ENCODE measurements around the gene DDX41. TPM values are rescaled to one million over a fixed set of nuclear protein-coding genes. Genes with fewer than 3 reads are reported as not detected.

Gene DDX41
- total and polyA plus RNA-seq, 2 donors (not counting 3 experiments of a cell fraction or from before 2014, with no cell fraction given), result 103 to 118 TPM

GRCh38 chr5:177472460-177473442 is 44.0 kb downstream of the DDX41 start:
- dilution Hi-C loops (cut with MboI; ENCODE audit: extremely low pct_ligation_motif_present, low sequenced_read_pairs), result no loop called here

More at GRCh38 chr5:177472460-177473442, 44.0 kb downstream of the DDX41 start:
- H3K9me1 ChIP-seq (replicated peaks; ENCODE audit: control insufficient read depth, extremely low read depth, insufficient read depth, low read length), result no peaks in the 10 kb centered on the region
- H4K20me1 ChIP-seq (replicated peaks; ENCODE audit: control insufficient read depth, extremely low read depth, insufficient read depth, low read length), result no peaks in the 10 kb centered on the region
- H3K4me2 ChIP-seq (ENCODE audit: insufficient read depth, low read length), result peak overlapping the region; percentile 77
- no peaks in the 10 kb centered on the region for H3K9me3 ChIP-seq (replicated peaks; ENCODE audit: control insufficient read depth, insufficient read depth, low read length)
- H3K79me2 ChIP-seq (ENCODE audit: control insufficient read depth, insufficient read depth, low read length), result peaks cover 49% of the 10 kb centered on the region
- FAIRE-seq, result peak; percentile 75
- peak; percentile 54 for DNase-seq (ENCODE audit: low read depth, low spot score)
- TSS peak; percentile 51 for BruUV-seq (replicated peaks)
- intact Hi-C loops (cut with micrococcal nuclease), result loop anchor here (1.0 to 10.0 kb wide), 3 partner anchors 10 to 1028 kb away; partner anchors contain the start of gene FAF2
- peak overlapping the region; percentile 77 for H3K9ac ChIP-seq (replicated peaks; ENCODE audit: extremely low read depth, insufficient read depth, low read length)
- CTCF ChIA-PET, result interaction anchor here (0.8 to 4.5 kb wide), 10 partner anchors 10 to 82 kb away, joined by 3 to 57 read pairs (median 6); no protein-coding TSS in a partner anchor
- peak overlapping the region; percentile 58 to 82 (median 72) for H3K4me3 ChIP-seq (replicated peaks in 1 of 3; ENCODE audit: insufficient read depth in 1 of 3, low read depth in 1 of 3, low read length in 3 of 3)
- no peaks in the 10 kb centered on the region for H3K27me3 ChIP-seq (ENCODE audit: control insufficient read depth in 2 of 2, insufficient read depth in 2 of 2, low read length in 2 of 2)
- POLR2A ChIA-PET, result interaction anchor here (0.6 to 1.5 kb wide), 4 partner anchors 10 to 24 kb away, joined by 3 to 5 read pairs (median 4); no protein-coding TSS in a partner anchor
- H3K4me1 ChIP-seq (ENCODE audit: control insufficient read depth, extremely low read depth, insufficient read depth, low read length), result peaks cover 31% of the 10 kb centered on the region
- no peak overlapping the region for H2AFZ ChIP-seq (ENCODE audit: low read depth, low read length)
- TF ChIP-seq MYC (IDR thresholded peaks at IDR 0.05; ENCODE audit: low read depth, low read length), result no peak
- TF ChIP-seq FOS (IDR thresholded peaks at IDR 0.05; ENCODE audit: borderline replicate concordance, insufficient read depth, low read length), result no peak
- peak; percentile 68 for TF ChIP-seq POLR2AphosphoS5 (IDR thresholded peaks at IDR 0.05; ENCODE audit: insufficient read depth, low read depth, low read length)
- no peak for TF ChIP-seq EZH2 (IDR thresholded peaks at IDR 0.05; ENCODE audit: borderline replicate concordance, low read depth, low read length, severe bottlenecking)
- no peak for TF ChIP-seq GATA2 (IDR thresholded peaks at IDR 0.05; ENCODE audit: insufficient read depth, insufficient read length, low read depth, low read length)
- TF ChIP-seq MAX (IDR thresholded peaks at IDR 0.05; ENCODE audit: insufficient read depth, insufficient read length), result no peak
- TF ChIP-seq POLR2A (IDR thresholded peaks at IDR 0.05; ENCODE audit: low read depth, low read length), result no peak
- H3K27ac ChIP-seq (ENCODE audit: insufficient read depth, low read depth, low read length), result peak overlapping the region; percentile 42
- H3K36me3 ChIP-seq (ENCODE audit: control insufficient read depth in 2 of 2, extremely low read depth in 1 of 2, insufficient read depth in 2 of 2, low read length in 2 of 2), result peaks cover 0 to 10% of the 10 kb centered on the region in 2 experiments

Data from endothelial cell of umbilical vein (primary cell).